Activated CD4-positive, alpha-beta T cell treated with anti-CD3 and anti-CD28 coated beads, Interleukin-2, amount 10 ng/mL, durations not matched to agents 7 days and 5 days (primary cell): ENCODE measurements around the gene AMIGO3. TPM values are rescaled to one million over a fixed set of nuclear protein-coding genes. Genes with fewer than 3 reads are reported as not detected.

Experiments
- total RNA-seq, 2 experiments: library from RNA; stranded (reverse); gene quantifications; one replicate each; pipeline ENCODE4 v1.2.3, GENCODE V29; 2021

The AMIGO3 gene
- total RNA-seq, 2 experiments from 2014 or later: 0.30 TPM; not detected in 1

Other genes with a start within 250 kb of the AMIGO3 start
- 10 to 100 TPM; 15.4 to 18.1 TPM for gene DAG1, start 249.4 kb downstream of the AMIGO3 start, total RNA-seq
- under 1 TPM; 0.06 to 0.07 TPM for gene BSN, start 165.2 kb downstream of the AMIGO3 start, total RNA-seq
- gene APEH, start 45.3 kb downstream of the AMIGO3 start, total RNA-seq: 100 to 1,000 TPM; 137 TPM
- gene MST1, start 30.2 kb downstream of the AMIGO3 start, total RNA-seq: 10 to 100 TPM in 1 of 2 experiments, 1 to 10 TPM in 1; 8.4 to 10.0 TPM
- 10 to 100 TPM; 47.5 to 49.2 TPM for gene RNF123, start 30.1 kb downstream of the AMIGO3 start, total RNA-seq
- 10 to 100 TPM; 36.5 to 46.0 TPM for gene GMPPB, start 4.3 kb upstream of the AMIGO3 start, total RNA-seq
- gene IP6K1, start 66.9 kb upstream of the AMIGO3 start, total RNA-seq: 10 to 100 TPM; 35.7 to 38.9 TPM
- under 1 TPM in 1 of 2 experiments, not detected in 1; 0.08 TPM for gene CDHR4, start 80.2 kb upstream of the AMIGO3 start, total RNA-seq
- gene INKA1, start 83.6 kb upstream of the AMIGO3 start, total RNA-seq: under 1 TPM; 0.46 to 0.60 TPM
- gene UBA7, start 94.3 kb upstream of the AMIGO3 start, total RNA-seq: 100 to 1,000 TPM; 249 to 256 TPM
- 10 to 100 TPM; 30.9 to 31.0 TPM for gene TRAIP, start 136.9 kb upstream of the AMIGO3 start, total RNA-seq
- gene CAMKV, start 150.2 kb upstream of the AMIGO3 start, total RNA-seq: not detected
- gene MST1R, start 184.2 kb upstream of the AMIGO3 start, total RNA-seq: 1 to 10 TPM; 4.1 to 5.2 TPM
- 10 to 100 TPM; 12.8 to 14.1 TPM for gene MON1A, start 210.1 kb upstream of the AMIGO3 start, total RNA-seq
- 100 to 1,000 TPM in 1 of 2 experiments, 10 to 100 TPM in 1; 87.7 to 105 TPM for gene RBM6, start 220.5 kb upstream of the AMIGO3 start, total RNA-seq